Stimulated activated CD4-positive, alpha-beta T cell treated with anti-CD3 and anti-CD28 coated beads, Interleukin-1b, Interleukin-23, amount 100 ng/mL, for 1 hour (primary cell): ENCODE data around the gene DIP2C.
"Not testable (repeated sequence)": the region's sequence is repeated elsewhere in the genome, so short reads cannot be mapped to it uniquely, and the experiment has no call there.

Source experiments
- DNase-seq, 2 donors: peaks; one replicate each; pipeline ENCODE4 v3.0.0-alpha.2; 2020; ENCODE audit warnings: low read depth in 2 of 2

DIP2C gene

GRCh38 chr10:641149-642010 lies 48.1 kb downstream of the DIP2C start:
- no peak for DNase-seq

- no peak for DNase-seq
Observed at GRCh38 chr10:640673-641045, 48.8 kb downstream of the DIP2C start.

- DNase-seq = no peak
Observed at GRCh38 chr10:639751-640672, 49.5 kb downstream of the DIP2C start.

- DNase-seq = no peak
Observed at GRCh38 chr10:639001-639750, 50.3 kb downstream of the DIP2C start.

GRCh38 chr10:637771-638195 lies 51.7 kb downstream of the DIP2C start:
- DNase-seq = no peak

GRCh38 chr10:637221-637620 lies 52.2 kb downstream of the DIP2C start:
- no peak for DNase-seq

GRCh38 chr10:636769-637168 lies 52.7 kb downstream of the DIP2C start:
- no peak for DNase-seq

GRCh38 chr10:636016-636730 lies 53.3 kb downstream of the DIP2C start:
- no peak for DNase-seq

- DNase-seq = no peak
Observed at GRCh38 chr10:635088-635861, 54.2 kb downstream of the DIP2C start.

- no peak for DNase-seq
Observed at GRCh38 chr10:634256-634655, 55.2 kb downstream of the DIP2C start.

GRCh38 chr10:633279-634245 lies 55.9 kb downstream of the DIP2C start:
- DNase-seq = no peak

- not testable (repeated sequence) for DNase-seq
Observed at GRCh38 chr10:632807-633177, 56.7 kb downstream of the DIP2C start.

GRCh38 chr10:632155-632806 lies 57.2 kb downstream of the DIP2C start:
- not testable (repeated sequence) for DNase-seq

GRCh38 chr10:631266-631665 lies 58.2 kb downstream of the DIP2C start:
- no peak for DNase-seq

- no peak for DNase-seq
Observed at GRCh38 chr10:630581-631073, 58.8 kb downstream of the DIP2C start.

GRCh38 chr10:629186-629998 lies 60.1 kb downstream of the DIP2C start:
- no peak for DNase-seq

- DNase-seq = no peak
Observed at GRCh38 chr10:628386-629045, 61.0 kb downstream of the DIP2C start.
